NT2/D1 (cell line): ENCODE results near the gene CIBAR2.

ENCODE experiments used
- SUZ12 ChIP-seq: IDR thresholded peaks from 2 replicates; pipeline ENCODE4 v1.6.1; 2011; ENCODE audit not compliant: insufficient read length, insufficient read depth; ENCODE audit errors: extremely low read depth
- YY1 ChIP-seq: IDR thresholded peaks from 2 replicates; pipeline ENCODE4 v1.6.1; 2011; ENCODE audit not compliant: insufficient read length, insufficient read depth
- ZNF274 ChIP-seq: IDR thresholded peaks from 2 replicates; pipeline ENCODE4 v1.6.1; 2011; ENCODE audit warnings: mild to moderate bottlenecking, low read depth, low read length

GRCh38 chr16:85139881-85140339 is 27.6 kb upstream of the CIBAR2 start:
- TF ChIP-seq YY1 (no peak), SUZ12 (no peak), ZNF274 (no peak)
